Liver (tissue), 3 donors: ENCODE results near the gene PAX9.

Source experiments
- GABPA ChIP-seq, 2 donors: IDR thresholded peaks in 1 of 2; conservative IDR thresholded peaks in 1 of 2; 2 replicates each; pipeline ENCODE4 v1.6.1; 2016; ENCODE audit warnings: antibody characterized with exemption in 2 of 2, mild to moderate bottlenecking in 1 of 2, moderate library complexity in 1 of 2
- JUND ChIP-seq, 2 donors: IDR thresholded peaks; 2 replicates each; pipeline ENCODE4 v1.6.1; 2016; ENCODE audit warnings: antibody characterized with exemption in 2 of 2
- RAD21 ChIP-seq, 2 donors: IDR thresholded peaks; 2 replicates each; pipeline ENCODE4 v1.6.1; 2016; ENCODE audit warnings: antibody characterized with exemption in 2 of 2, mild to moderate bottlenecking in 2 of 2
- SP1 ChIP-seq: IDR thresholded peaks from 2 replicates; pipeline ENCODE4 v1.6.1; 2018; ENCODE audit warnings: antibody characterized with exemption, mild to moderate bottlenecking
- TF ChIP-seq, protein P1 (sequence below): IDR thresholded peaks from 2 replicates; pipeline ENCODE4 v1.6.1; 2016; ENCODE audit warnings: antibody characterized with exemption, mild to moderate bottlenecking
- TF ChIP-seq, protein P2 (sequence below): IDR thresholded peaks from 2 replicates; pipeline ENCODE4 v1.6.1; 2016; ENCODE audit warnings: antibody characterized with exemption
- TF ChIP-seq, protein P3 (sequence below): fragments of 150-350 bp; IDR thresholded peaks from 2 replicates; pipeline ENCODE4 v1.5.1; 2017; ENCODE audit warnings: improper control_type of control experiment, low read depth, low read length; ENCODE audit not compliant: missing input control
- TF ChIP-seq, protein P4 (sequence below): IDR thresholded peaks from 2 replicates; pipeline ENCODE4 v1.6.1; 2016; ENCODE audit warnings: antibody characterized with exemption
- TF ChIP-seq, protein P5 (sequence below): IDR thresholded peaks from 2 replicates; pipeline ENCODE4 v1.6.1; 2016; ENCODE audit warnings: antibody characterized with exemption
- donor health status: healthy.
- donor health status: healthy.

DNA sequence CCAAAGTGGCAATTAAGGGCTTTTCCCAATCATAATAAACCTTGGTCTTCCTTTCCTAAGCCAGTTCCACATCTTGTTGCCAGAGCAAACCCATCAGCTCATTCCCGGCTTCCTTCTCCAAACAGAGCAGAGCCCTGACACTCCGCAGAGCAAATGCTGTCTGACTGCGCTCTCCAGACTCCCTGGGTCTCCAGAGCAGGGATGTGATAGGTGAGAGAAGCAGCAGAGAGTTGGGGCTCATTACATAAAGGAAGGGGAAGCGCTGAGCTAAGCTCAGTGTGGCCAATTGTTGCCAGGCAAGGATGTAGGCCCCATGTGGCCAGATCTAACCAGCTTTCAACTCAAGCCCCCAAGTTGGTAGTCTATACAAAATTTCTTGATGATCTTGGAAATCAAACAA is 36.2 kb upstream of the PAX9 start:
- TF ChIP-seq, protein P1, sequence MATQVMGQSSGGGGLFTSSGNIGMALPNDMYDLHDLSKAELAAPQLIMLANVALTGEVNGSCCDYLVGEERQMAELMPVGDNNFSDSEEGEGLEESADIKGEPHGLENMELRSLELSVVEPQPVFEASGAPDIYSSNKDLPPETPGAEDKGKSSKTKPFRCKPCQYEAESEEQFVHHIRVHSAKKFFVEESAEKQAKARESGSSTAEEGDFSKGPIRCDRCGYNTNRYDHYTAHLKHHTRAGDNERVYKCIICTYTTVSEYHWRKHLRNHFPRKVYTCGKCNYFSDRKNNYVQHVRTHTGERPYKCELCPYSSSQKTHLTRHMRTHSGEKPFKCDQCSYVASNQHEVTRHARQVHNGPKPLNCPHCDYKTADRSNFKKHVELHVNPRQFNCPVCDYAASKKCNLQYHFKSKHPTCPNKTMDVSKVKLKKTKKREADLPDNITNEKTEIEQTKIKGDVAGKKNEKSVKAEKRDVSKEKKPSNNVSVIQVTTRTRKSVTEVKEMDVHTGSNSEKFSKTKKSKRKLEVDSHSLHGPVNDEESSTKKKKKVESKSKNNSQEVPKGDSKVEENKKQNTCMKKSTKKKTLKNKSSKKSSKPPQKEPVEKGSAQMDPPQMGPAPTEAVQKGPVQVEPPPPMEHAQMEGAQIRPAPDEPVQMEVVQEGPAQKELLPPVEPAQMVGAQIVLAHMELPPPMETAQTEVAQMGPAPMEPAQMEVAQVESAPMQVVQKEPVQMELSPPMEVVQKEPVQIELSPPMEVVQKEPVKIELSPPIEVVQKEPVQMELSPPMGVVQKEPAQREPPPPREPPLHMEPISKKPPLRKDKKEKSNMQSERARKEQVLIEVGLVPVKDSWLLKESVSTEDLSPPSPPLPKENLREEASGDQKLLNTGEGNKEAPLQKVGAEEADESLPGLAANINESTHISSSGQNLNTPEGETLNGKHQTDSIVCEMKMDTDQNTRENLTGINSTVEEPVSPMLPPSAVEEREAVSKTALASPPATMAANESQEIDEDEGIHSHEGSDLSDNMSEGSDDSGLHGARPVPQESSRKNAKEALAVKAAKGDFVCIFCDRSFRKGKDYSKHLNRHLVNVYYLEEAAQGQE = no peak
- TF ChIP-seq, protein P2, sequence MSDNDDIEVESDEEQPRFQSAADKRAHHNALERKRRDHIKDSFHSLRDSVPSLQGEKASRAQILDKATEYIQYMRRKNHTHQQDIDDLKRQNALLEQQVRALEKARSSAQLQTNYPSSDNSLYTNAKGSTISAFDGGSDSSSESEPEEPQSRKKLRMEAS = no peak
- TF ChIP-seq, protein P3, sequence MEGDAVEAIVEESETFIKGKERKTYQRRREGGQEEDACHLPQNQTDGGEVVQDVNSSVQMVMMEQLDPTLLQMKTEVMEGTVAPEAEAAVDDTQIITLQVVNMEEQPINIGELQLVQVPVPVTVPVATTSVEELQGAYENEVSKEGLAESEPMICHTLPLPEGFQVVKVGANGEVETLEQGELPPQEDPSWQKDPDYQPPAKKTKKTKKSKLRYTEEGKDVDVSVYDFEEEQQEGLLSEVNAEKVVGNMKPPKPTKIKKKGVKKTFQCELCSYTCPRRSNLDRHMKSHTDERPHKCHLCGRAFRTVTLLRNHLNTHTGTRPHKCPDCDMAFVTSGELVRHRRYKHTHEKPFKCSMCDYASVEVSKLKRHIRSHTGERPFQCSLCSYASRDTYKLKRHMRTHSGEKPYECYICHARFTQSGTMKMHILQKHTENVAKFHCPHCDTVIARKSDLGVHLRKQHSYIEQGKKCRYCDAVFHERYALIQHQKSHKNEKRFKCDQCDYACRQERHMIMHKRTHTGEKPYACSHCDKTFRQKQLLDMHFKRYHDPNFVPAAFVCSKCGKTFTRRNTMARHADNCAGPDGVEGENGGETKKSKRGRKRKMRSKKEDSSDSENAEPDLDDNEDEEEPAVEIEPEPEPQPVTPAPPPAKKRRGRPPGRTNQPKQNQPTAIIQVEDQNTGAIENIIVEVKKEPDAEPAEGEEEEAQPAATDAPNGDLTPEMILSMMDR = no peak
- TF ChIP-seq GABPA (IDR thresholded peaks at IDR 0.05 in 1 of 2, conservative IDR thresholded peaks at IDR 0.05 in 1 of 2) = no peak
- TF ChIP-seq, protein P4, sequence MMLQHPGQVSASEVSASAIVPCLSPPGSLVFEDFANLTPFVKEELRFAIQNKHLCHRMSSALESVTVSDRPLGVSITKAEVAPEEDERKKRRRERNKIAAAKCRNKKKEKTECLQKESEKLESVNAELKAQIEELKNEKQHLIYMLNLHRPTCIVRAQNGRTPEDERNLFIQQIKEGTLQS = no peak
- TF ChIP-seq JUND (IDR thresholded peaks at IDR 0.05) = no peak
- TF ChIP-seq, protein P5, sequence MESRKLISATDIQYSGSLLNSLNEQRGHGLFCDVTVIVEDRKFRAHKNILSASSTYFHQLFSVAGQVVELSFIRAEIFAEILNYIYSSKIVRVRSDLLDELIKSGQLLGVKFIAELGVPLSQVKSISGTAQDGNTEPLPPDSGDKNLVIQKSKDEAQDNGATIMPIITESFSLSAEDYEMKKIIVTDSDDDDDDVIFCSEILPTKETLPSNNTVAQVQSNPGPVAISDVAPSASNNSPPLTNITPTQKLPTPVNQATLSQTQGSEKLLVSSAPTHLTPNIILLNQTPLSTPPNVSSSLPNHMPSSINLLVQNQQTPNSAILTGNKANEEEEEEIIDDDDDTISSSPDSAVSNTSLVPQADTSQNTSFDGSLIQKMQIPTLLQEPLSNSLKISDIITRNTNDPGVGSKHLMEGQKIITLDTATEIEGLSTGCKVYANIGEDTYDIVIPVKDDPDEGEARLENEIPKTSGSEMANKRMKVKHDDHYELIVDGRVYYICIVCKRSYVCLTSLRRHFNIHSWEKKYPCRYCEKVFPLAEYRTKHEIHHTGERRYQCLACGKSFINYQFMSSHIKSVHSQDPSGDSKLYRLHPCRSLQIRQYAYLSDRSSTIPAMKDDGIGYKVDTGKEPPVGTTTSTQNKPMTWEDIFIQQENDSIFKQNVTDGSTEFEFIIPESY = no peak
- no peak for TF ChIP-seq RAD21 (IDR thresholded peaks at IDR 0.05)
- no peak for TF ChIP-seq SP1
